Measurements from ENCODE around the gene LDLRAP1.

Gene LDLRAP1

DNA sequence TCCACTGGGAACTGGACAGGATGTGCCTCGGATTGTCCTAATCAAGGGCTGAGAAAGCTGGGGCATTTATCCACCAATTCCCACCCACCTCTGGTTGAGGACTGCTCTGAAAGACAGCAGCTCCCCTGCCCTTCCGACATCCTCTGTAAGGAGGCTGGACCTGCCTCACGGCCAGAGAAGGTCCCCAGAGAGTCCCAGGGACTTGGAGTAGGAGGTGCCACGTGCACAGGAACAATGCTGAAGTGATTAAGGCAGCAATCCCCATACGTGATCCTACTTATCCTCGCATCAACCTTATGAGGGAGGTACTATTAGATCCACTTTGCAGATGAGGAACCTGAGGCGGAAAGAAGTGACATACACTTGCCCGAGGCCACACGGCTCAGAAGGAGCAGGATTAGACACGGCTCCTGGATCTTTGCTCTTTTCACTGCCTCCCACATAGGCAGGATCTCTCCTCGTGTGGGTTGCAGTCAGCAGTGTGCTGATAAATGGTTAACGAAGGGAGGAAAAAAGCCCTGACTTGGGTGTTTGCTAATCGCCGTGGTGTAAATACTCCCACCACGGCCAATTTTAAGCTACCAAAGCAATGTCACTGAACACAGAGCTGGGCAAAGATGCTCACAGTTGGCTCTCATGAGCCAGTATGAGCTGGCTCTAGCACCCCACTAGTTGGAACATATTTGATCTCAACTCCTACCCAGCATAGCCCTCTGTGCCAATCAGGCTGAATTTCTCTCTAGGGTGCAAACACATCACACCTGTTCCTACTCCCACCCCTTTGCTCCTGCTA is 18.6 kb upstream of the LDLRAP1 start:
- DNase-seq, result no peak

DNA sequence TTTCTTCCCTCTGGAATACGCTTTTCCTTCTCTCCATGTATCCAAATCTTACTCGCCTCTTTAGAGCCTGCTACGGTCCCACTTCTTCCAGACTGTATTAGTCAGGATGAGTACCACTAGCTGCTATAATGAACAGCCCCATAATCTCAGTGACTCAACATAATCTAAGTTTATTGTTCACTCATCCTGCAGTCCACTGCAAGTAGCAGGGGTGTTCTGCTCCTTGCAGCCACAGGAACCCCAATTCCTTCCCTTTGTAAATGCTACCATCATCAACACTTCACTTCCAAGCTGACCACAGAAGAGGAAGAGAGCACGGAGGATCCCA is 18.1 kb upstream of the LDLRAP1 start:
- DNase-seq, result no peak

GRCh38 chr1:25526753-25527152 is 16.7 kb upstream of the LDLRAP1 start:
- no peak for DNase-seq

- no peak for DNase-seq
Observed at GRCh38 chr1:25527226-25527846, 16.1 kb upstream of the LDLRAP1 start.

GRCh38 chr1:25527946-25528595 is 15.3 kb upstream of the LDLRAP1 start:
- no peak for DNase-seq

DNA sequence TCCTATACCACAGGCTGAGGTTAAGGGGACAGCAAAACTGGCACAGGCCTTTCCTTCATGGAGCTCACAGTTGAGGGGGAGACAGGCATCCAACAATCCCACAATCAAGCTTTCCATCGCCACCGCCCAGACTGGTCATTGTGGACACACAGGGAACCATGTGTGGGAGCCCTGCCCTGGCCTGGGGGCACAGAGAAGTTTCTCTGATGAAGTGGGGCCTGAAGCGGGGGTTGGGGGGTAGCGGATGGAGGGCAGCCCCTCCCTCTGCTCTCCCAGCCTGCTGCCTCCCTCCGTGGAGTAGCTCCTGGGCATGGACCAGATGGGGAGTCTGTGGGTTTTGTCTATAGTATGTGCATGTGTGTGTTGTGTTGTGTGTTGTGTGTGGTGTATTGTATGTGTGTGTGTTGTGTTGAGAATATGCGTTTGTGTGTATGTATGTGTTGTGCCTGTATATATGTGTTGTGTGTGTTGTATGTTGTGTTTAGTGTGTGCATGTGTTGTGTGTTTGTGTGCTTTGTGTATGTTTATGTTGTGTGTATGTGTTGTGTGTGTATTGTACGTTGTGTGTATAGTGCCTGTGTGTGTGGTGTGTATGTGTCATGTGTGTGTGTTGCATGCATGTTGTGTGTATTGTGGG is 14.4 kb upstream of the LDLRAP1 start:
- DNase-seq, result no peak

GRCh38 chr1:25529518-25530185 is 13.8 kb upstream of the LDLRAP1 start:
- no peak for DNase-seq

DNA sequence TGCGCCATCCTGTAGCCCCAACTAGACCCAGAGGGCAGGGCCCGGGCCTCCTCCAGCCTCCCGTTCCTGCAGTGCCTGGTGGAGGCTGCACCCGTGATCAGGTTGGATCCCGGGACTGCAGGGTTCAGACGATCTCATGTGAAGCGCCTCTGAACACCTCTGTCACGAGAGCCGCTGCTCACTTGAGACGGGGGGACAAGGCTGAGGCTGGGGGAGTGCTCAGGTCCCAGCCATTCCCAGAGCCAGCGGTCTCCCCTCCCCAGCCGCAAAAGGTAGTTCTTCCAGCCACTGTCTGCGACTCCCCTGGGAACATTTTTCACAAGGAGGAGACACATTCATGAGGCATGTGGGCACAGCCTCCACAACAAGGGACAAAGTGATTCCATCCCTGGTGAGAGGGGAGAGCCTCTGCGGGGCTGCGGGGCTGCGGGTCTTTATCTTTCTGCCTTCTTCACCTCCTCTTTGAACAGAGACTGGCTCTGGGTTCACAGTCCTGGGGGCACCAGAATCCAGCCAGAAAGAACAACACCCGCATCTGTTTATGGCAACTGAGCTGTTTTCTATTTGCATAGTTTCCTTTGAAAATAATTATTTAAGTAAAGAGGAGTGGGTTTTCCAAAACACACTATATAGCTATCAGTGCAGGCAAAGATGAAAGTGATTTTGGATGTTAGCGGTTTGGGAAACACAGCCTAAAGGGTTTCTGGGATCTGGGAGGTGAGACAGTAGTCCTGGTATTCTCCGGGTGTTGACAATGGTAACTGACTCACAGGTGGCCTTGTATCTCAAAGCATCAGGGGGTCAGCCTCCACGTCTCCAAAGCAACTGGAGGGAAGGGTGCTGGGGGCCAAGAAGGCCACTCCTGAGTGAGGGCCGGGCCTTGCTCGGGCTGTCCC is 13.0 kb upstream of the LDLRAP1 start:
- no peak for DNase-seq

GRCh38 chr1:25531082-25531461 is 12.3 kb upstream of the LDLRAP1 start:
- no peak for DNase-seq

DNA sequence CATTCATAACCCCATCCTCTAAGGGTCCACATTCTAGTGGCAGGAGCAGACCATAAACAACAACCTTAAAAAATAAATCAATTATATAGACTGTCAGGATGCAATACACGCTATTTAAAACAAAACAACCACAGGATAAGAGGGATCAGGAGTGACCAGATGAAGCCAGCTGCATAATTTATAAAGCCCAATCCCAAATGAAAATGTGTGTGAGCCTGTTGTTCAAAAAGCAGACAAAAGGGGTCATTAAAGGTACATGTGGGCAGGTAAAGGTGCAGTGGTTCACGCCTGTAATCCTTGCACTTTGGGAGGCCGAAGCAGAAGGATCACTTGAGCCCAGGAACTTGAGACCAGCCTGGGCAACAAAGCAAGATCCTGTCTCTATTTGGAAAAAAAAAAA is 10.4 kb upstream of the LDLRAP1 start:
- no peak for DNase-seq

- no peak for DNase-seq
Observed at GRCh38 chr1:25533775-25534409, 9.5 kb upstream of the LDLRAP1 start.

- no peak for DNase-seq
Observed at GRCh38 chr1:25534410-25534788, 9.0 kb upstream of the LDLRAP1 start.

GRCh38 chr1:25536124-25536523 is 7.3 kb upstream of the LDLRAP1 start:
- no peak for DNase-seq

DNA sequence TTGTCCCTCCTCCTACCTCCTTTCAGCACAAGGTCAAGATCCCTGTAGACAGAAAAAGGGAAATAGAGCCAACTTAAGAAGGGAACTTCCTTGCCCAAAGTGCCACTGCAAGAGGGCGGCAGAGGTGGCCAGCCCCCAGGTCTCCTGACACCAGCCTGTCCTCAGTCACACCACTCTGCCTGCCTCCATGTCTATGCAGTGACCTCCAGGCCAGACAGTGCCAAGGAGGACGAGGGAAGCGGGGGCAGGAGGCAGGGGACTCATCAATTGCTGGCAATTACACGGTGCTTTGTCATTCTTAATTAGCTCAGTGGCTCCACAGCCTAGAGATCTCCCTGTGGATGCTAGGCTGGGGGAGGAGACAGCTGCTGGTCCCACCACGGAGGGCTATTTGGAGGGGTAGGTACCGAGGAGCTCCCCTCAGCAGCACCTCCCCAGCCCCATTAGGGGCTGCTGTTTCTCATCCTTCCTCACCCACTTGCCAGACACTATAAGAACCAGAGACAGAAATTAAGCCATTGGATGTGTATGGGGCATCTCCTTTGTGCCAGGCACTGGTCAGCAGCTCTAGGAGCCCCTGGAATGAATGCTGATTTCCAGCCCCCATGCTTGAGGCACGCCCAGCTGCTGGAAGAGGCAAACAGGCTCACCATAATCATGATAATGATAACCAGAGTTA is 6.1 kb upstream of the LDLRAP1 start:
- no peak for DNase-seq

DNA sequence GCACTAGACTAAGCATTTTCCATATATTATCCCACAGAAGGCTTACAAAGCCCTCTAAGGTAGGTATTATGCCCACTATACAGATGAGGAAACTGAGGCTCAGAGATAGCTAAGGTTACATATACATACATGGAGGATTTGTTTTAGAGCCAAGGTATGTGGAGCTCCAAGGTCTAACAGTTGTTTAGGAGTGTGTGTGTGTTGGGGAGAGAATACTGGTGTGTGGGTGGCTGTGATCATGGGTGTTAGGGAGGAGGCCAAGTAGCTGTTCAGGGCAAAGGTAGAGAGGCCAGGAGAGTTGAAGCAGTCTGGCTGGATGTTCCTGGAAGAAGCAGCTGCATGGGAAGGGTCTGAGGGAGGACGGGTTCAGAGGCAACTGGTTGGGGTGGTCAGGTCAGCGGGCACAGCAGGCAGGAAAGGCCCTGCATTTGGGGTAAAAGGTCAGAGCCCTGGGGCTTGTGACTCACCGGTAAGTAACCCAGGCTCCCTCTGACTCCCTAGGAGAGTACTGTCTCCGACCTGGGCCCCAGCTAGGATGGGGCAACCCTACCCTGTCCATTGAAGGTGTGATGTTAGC is 5.1 kb upstream of the LDLRAP1 start:
- no peak for DNase-seq

GRCh38 chr1:25540750-25541342 is 2.6 kb upstream of the LDLRAP1 start:
- no peak for DNase-seq

- no peak for DNase-seq
Observed at GRCh38 chr1:25541425-25541824, 2.0 kb upstream of the LDLRAP1 start.

GRCh38 chr1:25541889-25542658 is 1.3 kb upstream of the LDLRAP1 start:
- no peak for DNase-seq

DNA sequence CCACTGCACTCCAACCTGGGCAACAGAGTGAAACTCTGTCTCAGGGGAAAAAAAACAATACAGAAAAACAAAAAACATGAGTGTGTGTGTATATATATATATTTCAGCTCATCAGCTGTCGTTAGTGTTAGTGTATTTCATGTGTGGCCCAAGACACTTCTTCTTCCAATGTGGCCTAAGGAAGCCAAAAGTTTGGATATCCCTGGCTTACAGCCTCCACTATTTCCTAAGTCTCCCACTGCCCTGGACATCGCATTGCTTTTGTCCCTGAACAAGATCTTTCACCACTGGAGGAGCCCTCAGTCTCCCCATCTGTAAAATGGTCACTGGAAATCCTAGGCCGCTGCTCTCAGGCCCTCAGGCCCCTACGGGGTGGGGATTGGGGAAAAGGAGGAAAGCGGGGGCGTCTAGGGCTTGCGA is 391 bp upstream of the LDLRAP1 start:
- no peak for DNase-seq
